Endothelial cell of umbilical vein (primary cell): ENCODE results near the gene NSD2. TPM values are rescaled to one million over a fixed set of nuclear protein-coding genes. Genes with fewer than 3 reads are reported as not detected.

Experiments used
- BruUV-seq: library from RNA; stranded (reverse); fragments of 400-500 nt; replicated peaks from 2 replicates; lab custom pipeline; 2021; lab: Mats Ljungman, UMichigan
- CTCF ChIA-PET: fragments of 300-600, 350-600 bp; sonication (Branson Sonifier 250); formaldehyde crosslinking; loops from one replicate; lab custom pipeline; 2021; ENCODE audit warnings: antibody characterized with exemption, inconsistent platforms; lab: Charles Lee
- POLR2A ChIA-PET: fragments of 300-600, 350-600 bp; sonication (Branson Sonifier 250); formaldehyde crosslinking; loops from one replicate; lab custom pipeline; 2021; ENCODE audit warnings: antibody characterized with exemption, inconsistent platforms; lab: Charles Lee
- DNase-seq: peaks from one replicate; pipeline ENCODE4 v3.0.0-alpha.2; 2011; ENCODE audit warnings: low read depth, low spot score
- FAIRE-seq: peaks from 2 replicates; lab custom pipeline; 2011; peaks lifted over from hg19 to GRCh38; lab: Jason Lieb, UNC
- H2AFZ ChIP-seq: 2 replicates; pipeline ENCODE4 v1.6.0; 2012; ENCODE audit warnings: low read depth, low read length, control low read depth, inconsistent platforms
- H3K27ac ChIP-seq: 2 replicates; pipeline ENCODE4 v1.5.1; 2011; ENCODE audit warnings: low read depth, mild to moderate bottlenecking, control low read depth, low read length, moderate library complexity; ENCODE audit not compliant: insufficient read depth
- H3K27me3 ChIP-seq, 2 experiments: 2 replicates each; pipeline versions ENCODE4 v1.6.0 to v1.6.1; 2011; ENCODE audit warnings: low read length in 2 of 2, mixed read lengths in 1 of 2; ENCODE audit not compliant: control insufficient read depth in 2 of 2, insufficient read depth in 2 of 2
- H3K36me3 ChIP-seq, 2 experiments: 2 replicates in 1 of 2; 3 replicates in 1 of 2; pipeline ENCODE4 v1.5.1; 2011; ENCODE audit warnings: low read length in 2 of 2, mild to moderate bottlenecking in 1 of 2, moderate library complexity in 1 of 2; ENCODE audit not compliant: control insufficient read depth in 2 of 2, insufficient read depth in 2 of 2; ENCODE audit errors: extremely low read depth in 1 of 2
- H3K4me1 ChIP-seq: 3 replicates; pipeline ENCODE4 v1.5.1; 2011; ENCODE audit warnings: mild to moderate bottlenecking, low read length; ENCODE audit not compliant: control insufficient read depth, insufficient read depth; ENCODE audit errors: extremely low read depth
- H3K4me2 ChIP-seq: 2 replicates; pipeline ENCODE4 v1.6.1; 2011; ENCODE audit warnings: low read length, control low read depth, mixed read lengths; ENCODE audit not compliant: insufficient read depth
- H3K4me3 ChIP-seq, 3 experiments: fragments of 200-600 bp in 1 of 3; sonication (generic), shearing (Covaris generic) in 1 of 3; replicated peaks in 1 of 3; 2 replicates each; pipeline ENCODE4 v1.5.1; 2011 to 2016; ENCODE audit warnings: control low read depth in 3 of 3, low read length in 3 of 3, mild to moderate bottlenecking in 2 of 3, inconsistent platforms in 1 of 3, low read depth in 1 of 3, moderate library complexity in 1 of 3; ENCODE audit not compliant: insufficient read depth in 1 of 3
- H3K79me2 ChIP-seq: 2 replicates; pipeline ENCODE4 v1.6.0; 2012; ENCODE audit warnings: low read length, inconsistent platforms; ENCODE audit not compliant: control insufficient read depth, insufficient read depth
- H3K9ac ChIP-seq: replicated peaks from 2 replicates; pipeline ENCODE3; 2011; ENCODE audit warnings: low read length, control low read depth; ENCODE audit not compliant: insufficient read depth; ENCODE audit errors: extremely low read depth
- H3K9me1 ChIP-seq: replicated peaks from 3 replicates; pipeline ENCODE4 v1.6.0; 2011; ENCODE audit warnings: mild to moderate bottlenecking, low read length; ENCODE audit not compliant: control insufficient read depth, insufficient read depth; ENCODE audit errors: extremely low read depth
- H3K9me3 ChIP-seq: replicated peaks from 2 replicates; pipeline ENCODE4 v1.5.1; 2012; ENCODE audit warnings: low read length, inconsistent platforms; ENCODE audit not compliant: control insufficient read depth, insufficient read depth
- H4K20me1 ChIP-seq: replicated peaks from 2 replicates; pipeline ENCODE3; 2011; ENCODE audit warnings: mild to moderate bottlenecking, low read length; ENCODE audit not compliant: control insufficient read depth, insufficient read depth; ENCODE audit errors: extremely low read depth
- GATA2 ChIP-seq: IDR thresholded peaks from 2 replicates; pipeline ENCODE4 v1.7.0; 2011; ENCODE audit warnings: low read depth, mild to moderate bottlenecking, moderate library complexity, mixed read lengths, low read length; ENCODE audit not compliant: insufficient read length, insufficient read depth
- JUN ChIP-seq: IDR thresholded peaks from 2 replicates; pipeline ENCODE4 v1.6.1; 2011; ENCODE audit warnings: borderline replicate concordance, low read depth; ENCODE audit not compliant: insufficient read length, insufficient read depth
- POLR2AphosphoS5 ChIP-seq: IDR thresholded peaks from 2 replicates; pipeline ENCODE4 v1.6.1; 2012; ENCODE audit warnings: low read depth, mild to moderate bottlenecking, control low read depth, low read length, moderate library complexity; ENCODE audit not compliant: insufficient read depth
- dilution Hi-C: fragments of 300-500 bp; cut with MboI; formaldehyde crosslinking; loops from one replicate; pipeline ENCODE4 v1.15.0; 2019; ENCODE audit warnings: low sequenced_read_pairs; ENCODE audit not compliant: extremely low pct_ligation_motif_present
- intact Hi-C: fragments of 100-400 bp; cut with micrococcal nuclease; formaldehyde crosslinking; loops from one replicate; pipeline ENCODE4 v1.10.0; 2022
- polyA plus RNA-seq, 4 experiments: library from polyadenylated mRNA; depleted of rRNA in 3 of 4; stranded (reverse) in 3 of 4; unstranded in 1 of 4; fragments of >200 nt; gene quantifications; 2 replicates each; pipeline versions ENCODE4 v1.2.1 to v1.2.3, GENCODE V29; 2011 to 2012; ENCODE audit warnings: missing spikeins in 1 of 4
- total RNA-seq: library from RNA; stranded (reverse); gene quantifications from 2 replicates; pipeline ENCODE4 v1.2.3, GENCODE V29; 2021
- TF ChIP-seq, protein P1 (sequence below), 2 donors: IDR thresholded peaks; 1 replicate in 1 of 2; 2 replicates in 1 of 2; pipeline ENCODE4 v1.5.1; 2011; ENCODE audit warnings: low read length in 2 of 2, mild to moderate bottlenecking in 2 of 2, moderate library complexity in 2 of 2, control low read depth in 1 of 2, inconsistent platforms in 1 of 2, low read depth in 1 of 2; ENCODE audit not compliant: insufficient read depth in 1 of 2; ENCODE audit errors: extremely low read depth in 1 of 2
- TF ChIP-seq, protein P2 (sequence below): IDR thresholded peaks from 2 replicates; pipeline ENCODE4 v1.6.1; 2011; ENCODE audit not compliant: insufficient read depth, insufficient read length

NSD2 gene
- total and polyA plus RNA-seq, 2 donors (not counting 3 experiments of a cell fraction or from before 2014, with no cell fraction given), result 31.3 to 171 TPM

DNA sequence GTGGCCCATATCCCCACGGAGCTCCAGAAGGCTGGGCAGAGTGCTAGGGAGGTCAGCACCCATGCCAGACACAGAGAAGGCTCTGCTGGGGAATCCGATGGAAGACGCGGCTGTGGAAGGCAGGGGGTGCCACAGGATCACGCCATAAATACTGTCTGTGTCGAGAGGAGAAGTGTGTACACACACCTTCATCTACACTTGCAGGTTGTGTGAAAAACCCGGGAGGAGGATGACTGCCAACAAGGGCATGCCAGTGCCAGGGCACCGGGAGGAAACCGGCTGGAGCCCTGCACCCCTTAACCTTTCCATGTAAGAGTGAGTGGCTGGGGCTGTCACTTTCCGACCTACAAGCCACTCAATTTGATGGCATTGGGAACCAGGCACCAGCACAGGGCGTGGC lies 46.4 kb upstream of the NSD2 start:
- peaks cover 6 to 37% of the 10 kb centered on the region in 2 experiments for H3K36me3 ChIP-seq
- intact Hi-C loops (no loop called here), dilution Hi-C loops (no loop called here)
- H3K4me3 ChIP-seq, result no peak overlapping the region
- no peak overlapping the region for H3K9ac ChIP-seq
- no peaks in the 10 kb centered on the region for H3K4me1 ChIP-seq
- H3K79me2 ChIP-seq, result no peaks in the 10 kb centered on the region
- no peaks in the 10 kb centered on the region for H3K27me3 ChIP-seq
- no peaks in the 10 kb centered on the region for H3K9me3 ChIP-seq
- H3K4me2 ChIP-seq, result no peak overlapping the region
- TF ChIP-seq GATA2 (no peak), POLR2AphosphoS5 (no peak)
- TF ChIP-seq, protein P1, sequence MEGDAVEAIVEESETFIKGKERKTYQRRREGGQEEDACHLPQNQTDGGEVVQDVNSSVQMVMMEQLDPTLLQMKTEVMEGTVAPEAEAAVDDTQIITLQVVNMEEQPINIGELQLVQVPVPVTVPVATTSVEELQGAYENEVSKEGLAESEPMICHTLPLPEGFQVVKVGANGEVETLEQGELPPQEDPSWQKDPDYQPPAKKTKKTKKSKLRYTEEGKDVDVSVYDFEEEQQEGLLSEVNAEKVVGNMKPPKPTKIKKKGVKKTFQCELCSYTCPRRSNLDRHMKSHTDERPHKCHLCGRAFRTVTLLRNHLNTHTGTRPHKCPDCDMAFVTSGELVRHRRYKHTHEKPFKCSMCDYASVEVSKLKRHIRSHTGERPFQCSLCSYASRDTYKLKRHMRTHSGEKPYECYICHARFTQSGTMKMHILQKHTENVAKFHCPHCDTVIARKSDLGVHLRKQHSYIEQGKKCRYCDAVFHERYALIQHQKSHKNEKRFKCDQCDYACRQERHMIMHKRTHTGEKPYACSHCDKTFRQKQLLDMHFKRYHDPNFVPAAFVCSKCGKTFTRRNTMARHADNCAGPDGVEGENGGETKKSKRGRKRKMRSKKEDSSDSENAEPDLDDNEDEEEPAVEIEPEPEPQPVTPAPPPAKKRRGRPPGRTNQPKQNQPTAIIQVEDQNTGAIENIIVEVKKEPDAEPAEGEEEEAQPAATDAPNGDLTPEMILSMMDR (IDR thresholded peaks at IDR 0.05; ENCODE audit: extremely low read depth in 1 of 2, insufficient read depth in 1 of 2, low read depth in 1 of 2, low read length in 2 of 2), result no peak
- TF ChIP-seq, protein P2, sequence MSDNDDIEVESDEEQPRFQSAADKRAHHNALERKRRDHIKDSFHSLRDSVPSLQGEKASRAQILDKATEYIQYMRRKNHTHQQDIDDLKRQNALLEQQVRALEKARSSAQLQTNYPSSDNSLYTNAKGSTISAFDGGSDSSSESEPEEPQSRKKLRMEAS, result no peak
- ChIA-PET CTCF (no interaction called here), POLR2A (no interaction called here)
- no peak overlapping the region for H3K27ac ChIP-seq
- H3K9me1 ChIP-seq, result no peaks in the 10 kb centered on the region
- H2AFZ ChIP-seq, result no peak overlapping the region
- no peaks in the 10 kb centered on the region for H4K20me1 ChIP-seq
- FAIRE-seq (no peak), DNase-seq (no peak)
- no TSS peak for BruUV-seq

DNA sequence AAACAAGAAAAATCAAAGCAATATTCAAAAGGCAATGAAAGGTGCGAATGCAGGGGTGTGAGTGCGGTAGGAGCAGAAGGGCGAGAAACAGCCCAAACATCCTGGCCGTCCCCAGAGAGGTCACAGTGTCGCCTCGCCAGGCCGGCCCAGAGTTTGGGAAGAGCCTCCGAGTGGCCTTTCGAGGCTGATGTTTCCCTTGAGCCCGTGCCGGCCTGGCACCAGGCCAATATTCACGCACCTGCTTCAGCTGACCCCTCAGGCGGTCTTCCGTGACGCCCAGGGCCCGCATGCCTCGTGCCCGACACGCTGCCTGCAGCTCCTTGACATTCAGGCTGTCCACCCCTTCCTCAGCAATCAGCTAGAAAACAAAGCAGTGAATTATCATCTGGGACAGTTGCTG lies 45.9 kb upstream of the NSD2 start:
- no peaks in the 10 kb centered on the region for H3K9me1 ChIP-seq
- H3K9ac ChIP-seq, result no peak overlapping the region
- CTCF ChIA-PET, result no interaction called here
- DNase-seq (no peak), FAIRE-seq (no peak)
- H3K9me3 ChIP-seq, result no peaks in the 10 kb centered on the region
- no TSS peak for BruUV-seq
- intact Hi-C loops (no loop called here), dilution Hi-C loops (no loop called here)
- H2AFZ ChIP-seq, result no peak overlapping the region
- no peak overlapping the region for H3K27ac ChIP-seq
- no peak overlapping the region for H3K4me2 ChIP-seq
- no peak for TF ChIP-seq JUN
- no peaks in the 10 kb centered on the region for H3K27me3 ChIP-seq
- no peaks in the 10 kb centered on the region for H3K79me2 ChIP-seq
- no peaks in the 10 kb centered on the region for H4K20me1 ChIP-seq
- H3K4me3 ChIP-seq, result no peak overlapping the region
- POLR2A ChIA-PET, result interaction anchor here (0.6 kb wide), 1 partner anchor 23 kb away, joined by 6 read pairs; no protein-coding TSS in a partner anchor
- peaks cover 8 to 36% of the 10 kb centered on the region in 2 experiments for H3K36me3 ChIP-seq
- no peaks in the 10 kb centered on the region for H3K4me1 ChIP-seq
